Osteoblast (primary cell): ENCODE data around the gene BMP3. TPM values are rescaled to one million over a fixed set of nuclear protein-coding genes. Genes with fewer than 3 reads are reported as not detected.
A peak's percentile ranks its signal among the peaks of the same experiment; 100 is the strongest.

Source experiments
- DNase-seq: peaks from one replicate; pipeline ENCODE4 v3.0.0; 2011; ENCODE audit warnings: low spot score, mixed read lengths; ENCODE audit not compliant: insufficient read length; ENCODE audit errors: missing footprints
- H2AFZ ChIP-seq: 2 replicates; pipeline ENCODE4 v1.6.0; 2011; ENCODE audit warnings: mild to moderate bottlenecking, low read length
- H3K27ac ChIP-seq: 2 replicates; pipeline ENCODE4 v1.5.1; 2011; ENCODE audit warnings: mild to moderate bottlenecking, low read depth, low read length, moderate library complexity
- H3K27me3 ChIP-seq: 2 replicates; pipeline ENCODE4 v1.6.0; 2012; ENCODE audit warnings: mild to moderate bottlenecking, control low read depth, inconsistent platforms, low read length, moderate library complexity; ENCODE audit not compliant: insufficient read depth
- H3K36me3 ChIP-seq: 2 replicates; pipeline ENCODE4 v1.5.1; 2011; ENCODE audit warnings: mild to moderate bottlenecking, low read length, control low read depth, moderate library complexity; ENCODE audit not compliant: insufficient read depth
- H3K4me1 ChIP-seq: 2 replicates; pipeline ENCODE4 v1.5.1; 2011; ENCODE audit warnings: mild to moderate bottlenecking, low read length, control low read depth, moderate library complexity; ENCODE audit not compliant: insufficient read depth
- H3K4me2 ChIP-seq: 2 replicates; pipeline ENCODE4 v1.6.0; 2011; ENCODE audit warnings: mild to moderate bottlenecking, low read length; ENCODE audit not compliant: insufficient read depth
- H3K4me3 ChIP-seq: fragments of 200-600 bp; sonication (generic); 3 replicates; pipeline ENCODE4 v1.5.1; 2012; ENCODE audit warnings: mild to moderate bottlenecking, low read length, inconsistent platforms; ENCODE audit not compliant: insufficient read depth
- H3K79me2 ChIP-seq: 2 replicates; pipeline ENCODE4 v1.6.0; 2012; ENCODE audit warnings: mild to moderate bottlenecking, low read length, control low read depth, inconsistent platforms; ENCODE audit not compliant: insufficient read depth
- H3K9me3 ChIP-seq: 2 replicates; pipeline ENCODE4 v1.5.1; 2011; ENCODE audit warnings: low read depth, low read length, control low read depth
- H4K20me1 ChIP-seq: 2 replicates; pipeline ENCODE4 v1.6.0; 2012; ENCODE audit warnings: mild to moderate bottlenecking, low read length, control low read depth; ENCODE audit not compliant: insufficient read depth
- total RNA-seq: library from RNA; depleted of rRNA; stranded (reverse); fragments of >200 nt; gene quantifications from 2 replicates; pipeline ENCODE4 v1.2.3, GENCODE V29; 2012
- TF ChIP-seq, protein P1 (sequence below): IDR thresholded peaks from 2 replicates; pipeline ENCODE4 v1.5.1; 2011; ENCODE audit warnings: mild to moderate bottlenecking, low read depth, low read length, moderate library complexity; ENCODE audit errors: extremely low read depth

Gene BMP3
- total RNA-seq, 1 donor = not detected

- no peak overlapping the region for H3K27ac ChIP-seq
- no peak overlapping the region for H3K4me3 ChIP-seq
- DNase-seq = no peak
- H3K79me2 ChIP-seq = no peaks in the 10 kb centered on the region
- no peak overlapping the region for H3K4me2 ChIP-seq
- no peaks in the 10 kb centered on the region for H3K36me3 ChIP-seq
- H3K27me3 ChIP-seq = no peaks in the 10 kb centered on the region
- no peak overlapping the region for H2AFZ ChIP-seq
- H3K4me1 ChIP-seq = no peaks in the 10 kb centered on the region
- no peaks in the 10 kb centered on the region for H3K9me3 ChIP-seq
- no peaks in the 10 kb centered on the region for H4K20me1 ChIP-seq
- TF ChIP-seq, protein P1, sequence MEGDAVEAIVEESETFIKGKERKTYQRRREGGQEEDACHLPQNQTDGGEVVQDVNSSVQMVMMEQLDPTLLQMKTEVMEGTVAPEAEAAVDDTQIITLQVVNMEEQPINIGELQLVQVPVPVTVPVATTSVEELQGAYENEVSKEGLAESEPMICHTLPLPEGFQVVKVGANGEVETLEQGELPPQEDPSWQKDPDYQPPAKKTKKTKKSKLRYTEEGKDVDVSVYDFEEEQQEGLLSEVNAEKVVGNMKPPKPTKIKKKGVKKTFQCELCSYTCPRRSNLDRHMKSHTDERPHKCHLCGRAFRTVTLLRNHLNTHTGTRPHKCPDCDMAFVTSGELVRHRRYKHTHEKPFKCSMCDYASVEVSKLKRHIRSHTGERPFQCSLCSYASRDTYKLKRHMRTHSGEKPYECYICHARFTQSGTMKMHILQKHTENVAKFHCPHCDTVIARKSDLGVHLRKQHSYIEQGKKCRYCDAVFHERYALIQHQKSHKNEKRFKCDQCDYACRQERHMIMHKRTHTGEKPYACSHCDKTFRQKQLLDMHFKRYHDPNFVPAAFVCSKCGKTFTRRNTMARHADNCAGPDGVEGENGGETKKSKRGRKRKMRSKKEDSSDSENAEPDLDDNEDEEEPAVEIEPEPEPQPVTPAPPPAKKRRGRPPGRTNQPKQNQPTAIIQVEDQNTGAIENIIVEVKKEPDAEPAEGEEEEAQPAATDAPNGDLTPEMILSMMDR = peak; percentile 44
These were observed 53.5 kb downstream of the BMP3 start for GRCh38 chr4:81084029-81084428.

GRCh38 chr4:81084634-81085033 lies 54.1 kb downstream of the BMP3 start:
- H3K27ac ChIP-seq = no peak overlapping the region
- TF ChIP-seq, protein P1 = no peak
- no peaks in the 10 kb centered on the region for H3K9me3 ChIP-seq
- no peaks in the 10 kb centered on the region for H3K79me2 ChIP-seq
- no peak overlapping the region for H2AFZ ChIP-seq
- H3K27me3 ChIP-seq = no peaks in the 10 kb centered on the region
- no peaks in the 10 kb centered on the region for H3K36me3 ChIP-seq
- DNase-seq = no peak
- H3K4me3 ChIP-seq = no peak overlapping the region
- H3K4me1 ChIP-seq = no peaks in the 10 kb centered on the region
- no peaks in the 10 kb centered on the region for H4K20me1 ChIP-seq
- H3K4me2 ChIP-seq = no peak overlapping the region

GRCh38 chr4:81085291-81085690 lies 54.8 kb downstream of the BMP3 start:
- Histone ChIP-seq H3K4me1 (no peaks in the 10 kb centered on the region), H3K4me3 (no peak overlapping the region), H3K4me2 (no peak overlapping the region), H3K9me3 (no peaks in the 10 kb centered on the region), H3K27ac (no peak overlapping the region), H4K20me1 (no peaks in the 10 kb centered on the region), H3K79me2 (no peaks in the 10 kb centered on the region), H3K27me3 (no peaks in the 10 kb centered on the region), H2AFZ (no peak overlapping the region), H3K36me3 (no peaks in the 10 kb centered on the region)
- TF ChIP-seq, protein P1 = no peak
- DNase-seq = no peak

GRCh38 chr4:81085979-81086378 lies 55.5 kb downstream of the BMP3 start:
- DNase-seq = no peak
- Histone ChIP-seq H3K4me2 (no peak overlapping the region), H3K27ac (no peak overlapping the region), H3K79me2 (no peaks in the 10 kb centered on the region), H3K27me3 (no peaks in the 10 kb centered on the region), H2AFZ (no peak overlapping the region), H3K4me1 (no peaks in the 10 kb centered on the region), H4K20me1 (no peaks in the 10 kb centered on the region), H3K4me3 (no peak overlapping the region), H3K36me3 (no peaks in the 10 kb centered on the region), H3K9me3 (no peaks in the 10 kb centered on the region)
- TF ChIP-seq, protein P1 = no peak
